ENCODE measurements around the gene CACYBP. TPM values are rescaled to one million over a fixed set of nuclear protein-coding genes. Genes with fewer than 3 reads are reported as not detected.
"Not testable (repeated sequence)": the region's sequence is repeated elsewhere in the genome, so short reads cannot be mapped to it uniquely, and the experiment has no call there.

The CACYBP gene
- total RNA-seq, 4 donors from 2014 or later, result 52.5 to 261 (median 117) TPM

DNA sequence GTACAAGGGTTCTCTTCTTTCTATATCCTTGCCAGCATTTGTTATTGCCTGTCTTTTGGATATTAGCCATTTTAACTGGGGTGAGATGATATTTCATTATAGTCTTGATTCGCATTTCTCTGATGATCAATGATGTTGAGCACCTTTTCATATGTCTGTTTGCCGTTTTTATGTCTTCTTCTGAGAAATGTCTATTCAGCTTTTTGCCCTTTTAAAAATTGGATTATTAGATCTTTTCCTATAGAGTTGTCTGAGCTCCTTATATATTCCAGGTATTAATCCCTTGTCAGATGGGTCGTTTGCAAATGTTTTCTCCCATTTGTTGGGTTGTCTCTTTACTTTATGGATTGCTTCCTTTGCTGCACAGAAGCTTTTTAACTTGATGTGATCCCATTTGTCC is 42.9 kb downstream of the CACYBP start:
- Histone ChIP-seq H3K4me3 (no peak overlapping the region), H3K36me3 (no peaks in the 10 kb centered on the region), H3K9me3 (no peaks in the 10 kb centered on the region), H3K4me1 (no peaks in the 10 kb centered on the region), H3K27me3 (no peaks in the 10 kb centered on the region), H3K27ac (no peak overlapping the region)
- TF ChIP-seq, protein P1, sequence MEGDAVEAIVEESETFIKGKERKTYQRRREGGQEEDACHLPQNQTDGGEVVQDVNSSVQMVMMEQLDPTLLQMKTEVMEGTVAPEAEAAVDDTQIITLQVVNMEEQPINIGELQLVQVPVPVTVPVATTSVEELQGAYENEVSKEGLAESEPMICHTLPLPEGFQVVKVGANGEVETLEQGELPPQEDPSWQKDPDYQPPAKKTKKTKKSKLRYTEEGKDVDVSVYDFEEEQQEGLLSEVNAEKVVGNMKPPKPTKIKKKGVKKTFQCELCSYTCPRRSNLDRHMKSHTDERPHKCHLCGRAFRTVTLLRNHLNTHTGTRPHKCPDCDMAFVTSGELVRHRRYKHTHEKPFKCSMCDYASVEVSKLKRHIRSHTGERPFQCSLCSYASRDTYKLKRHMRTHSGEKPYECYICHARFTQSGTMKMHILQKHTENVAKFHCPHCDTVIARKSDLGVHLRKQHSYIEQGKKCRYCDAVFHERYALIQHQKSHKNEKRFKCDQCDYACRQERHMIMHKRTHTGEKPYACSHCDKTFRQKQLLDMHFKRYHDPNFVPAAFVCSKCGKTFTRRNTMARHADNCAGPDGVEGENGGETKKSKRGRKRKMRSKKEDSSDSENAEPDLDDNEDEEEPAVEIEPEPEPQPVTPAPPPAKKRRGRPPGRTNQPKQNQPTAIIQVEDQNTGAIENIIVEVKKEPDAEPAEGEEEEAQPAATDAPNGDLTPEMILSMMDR (IDR thresholded peaks at IDR 0.05), result no peak
- TF ChIP-seq EP300 (IDR thresholded peaks at IDR 0.05) (no peak), POLR2AphosphoS5 (IDR thresholded peaks at IDR 0.05) (no peak), POLR2A (IDR thresholded peaks at IDR 0.05) (no peak)
- 56 to 100% methylated on average over 2 to 3 of the region's 3 CpGs for WGBS, 2 donors (ENCODE audit: low coverage in 1 of 2)
- no peak for ATAC-seq

DNA sequence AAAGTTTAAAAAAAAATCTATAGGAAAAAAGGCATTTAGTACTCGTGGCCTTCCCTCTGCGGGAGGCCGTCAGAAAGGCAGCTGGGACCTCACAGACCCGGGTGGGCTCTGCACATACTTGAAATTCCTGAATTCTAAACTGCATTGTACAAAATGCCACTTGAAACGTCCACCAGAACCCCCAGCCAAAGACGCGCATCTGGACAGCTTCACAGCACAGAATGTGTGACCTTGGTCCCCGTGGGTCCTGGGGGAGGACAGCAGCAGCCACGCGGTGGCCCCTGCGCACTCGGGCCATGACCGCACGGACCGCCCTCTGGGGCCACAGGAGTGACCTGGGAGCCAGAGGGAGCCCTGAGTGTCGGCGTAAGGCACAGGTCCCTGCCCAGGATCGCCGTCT is 44.1 kb downstream of the CACYBP start:
- Histone ChIP-seq H3K27me3 (no peaks in the 10 kb centered on the region), H3K4me1 (no peaks in the 10 kb centered on the region), H3K9me3 (no peaks in the 10 kb centered on the region), H3K36me3 (no peaks in the 10 kb centered on the region), H3K27ac (no peak overlapping the region), H3K4me3 (no peak overlapping the region)
- ATAC-seq, result no peak
- WGBS, 2 donors (ENCODE audit: low coverage in 1 of 2), result 25 to 42% methylated on average over 4 to 8 of the region's 19 CpGs
- TF ChIP-seq POLR2AphosphoS5 (IDR thresholded peaks at IDR 0.05), result no peak
- TF ChIP-seq EP300 (IDR thresholded peaks at IDR 0.05), result no peak

DNA sequence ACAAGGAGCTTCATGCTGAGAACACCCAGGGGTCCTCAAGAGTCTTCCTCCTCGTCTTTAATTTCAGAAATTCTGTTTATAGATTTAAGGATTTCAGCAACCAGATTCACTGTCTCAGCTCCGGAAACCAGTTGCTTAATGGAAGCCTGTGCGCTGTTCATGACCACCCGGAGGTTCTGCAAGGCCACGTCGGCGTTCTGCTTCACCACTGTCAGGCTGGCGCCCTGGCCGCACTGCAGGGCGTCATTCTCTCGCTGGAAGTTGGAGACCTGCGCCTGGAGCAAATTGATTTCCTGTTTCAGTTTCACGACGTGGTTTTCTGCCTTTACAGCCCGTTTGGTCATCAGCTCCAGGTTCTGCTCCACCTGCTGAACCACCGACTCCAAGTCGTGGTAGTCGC is 44.8 kb downstream of the CACYBP start:
- H3K4me1 ChIP-seq, H3K27me3 ChIP-seq, H3K4me3 ChIP-seq, H3K9me3 ChIP-seq, ATAC-seq, H3K36me3 ChIP-seq, H3K27ac ChIP-seq: not testable (repeated sequence)
- WGBS, 2 donors (ENCODE audit: low coverage in 1 of 2), result 89 to 90% methylated on average over 5 to 17 of the region's 18 CpGs

DNA sequence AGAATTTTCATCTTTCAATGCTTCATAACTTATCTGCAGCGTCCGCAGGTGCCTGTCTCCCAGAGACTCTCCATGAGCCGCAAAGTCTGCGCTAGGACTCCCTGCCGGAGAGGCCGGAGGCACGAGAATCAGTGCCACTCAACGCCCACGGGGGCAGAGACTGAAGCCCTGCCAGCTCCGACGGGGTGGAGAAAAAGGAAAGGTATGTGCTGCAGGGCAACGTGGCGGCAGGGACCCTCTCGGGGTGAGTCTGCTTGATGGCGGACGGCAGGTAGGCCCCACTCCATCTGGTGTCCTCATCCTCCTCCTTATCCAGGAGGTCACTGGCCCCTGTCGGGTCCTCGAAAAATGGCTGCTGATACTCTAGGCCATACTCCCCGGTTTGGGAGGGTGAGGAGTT is 45.4 kb downstream of the CACYBP start:
- Histone ChIP-seq H3K4me1 (no peaks in the 10 kb centered on the region), H3K27me3 (no peaks in the 10 kb centered on the region), H3K9me3 (no peaks in the 10 kb centered on the region), H3K27ac (no peak overlapping the region), H3K4me3 (no peak overlapping the region), H3K36me3 (no peaks in the 10 kb centered on the region)
- TF ChIP-seq POLR2AphosphoS5 (IDR thresholded peaks at IDR 0.05) (no peak), EP300 (IDR thresholded peaks at IDR 0.05) (no peak), POLR2A (IDR thresholded peaks at IDR 0.05) (no peak)
- TF ChIP-seq, protein P1 (IDR thresholded peaks at IDR 0.05), result no peak
- no peak for ATAC-seq
- 81% methylated on average over 10 of the region's 19 CpGs; no CpG with 5 or more reads in 1 of the 2 donors for WGBS, 2 donors (ENCODE audit: low coverage in 1 of 2)

DNA sequence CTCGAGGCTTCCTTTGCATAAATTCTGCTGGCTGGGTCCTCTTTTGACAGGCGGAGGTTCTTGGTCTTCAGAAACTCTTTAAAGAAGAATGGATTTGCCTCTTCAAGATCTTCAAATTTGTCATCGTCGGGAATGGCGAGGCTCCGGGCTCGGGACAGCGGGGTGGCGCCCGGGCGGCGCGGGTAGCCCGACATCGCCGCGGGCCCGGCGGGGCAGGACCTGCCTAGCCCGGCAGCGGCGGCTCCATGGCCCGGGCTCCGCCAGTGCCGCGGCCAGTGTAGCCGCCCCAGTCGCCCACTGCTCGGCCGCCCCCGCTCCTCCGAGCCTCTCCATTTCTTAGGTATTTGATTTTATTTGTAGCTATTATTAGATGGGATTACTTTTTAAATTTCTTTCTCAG is 45.8 kb downstream of the CACYBP start:
- Histone ChIP-seq H3K27ac (no peak overlapping the region), H3K27me3 (no peaks in the 10 kb centered on the region), H3K4me1 (no peaks in the 10 kb centered on the region), H3K4me3 (no peak overlapping the region), H3K36me3 (no peaks in the 10 kb centered on the region), H3K9me3 (no peaks in the 10 kb centered on the region)
- TF ChIP-seq, protein P1 (IDR thresholded peaks at IDR 0.05), result no peak
- TF ChIP-seq EP300 (IDR thresholded peaks at IDR 0.05) (no peak), POLR2A (IDR thresholded peaks at IDR 0.05) (no peak), POLR2AphosphoS5 (IDR thresholded peaks at IDR 0.05) (no peak)
- WGBS, 2 donors (ENCODE audit: low coverage in 1 of 2), result 94 to 98% methylated on average over 13 to 14 of the region's 32 CpGs
- ATAC-seq, result no peak

DNA sequence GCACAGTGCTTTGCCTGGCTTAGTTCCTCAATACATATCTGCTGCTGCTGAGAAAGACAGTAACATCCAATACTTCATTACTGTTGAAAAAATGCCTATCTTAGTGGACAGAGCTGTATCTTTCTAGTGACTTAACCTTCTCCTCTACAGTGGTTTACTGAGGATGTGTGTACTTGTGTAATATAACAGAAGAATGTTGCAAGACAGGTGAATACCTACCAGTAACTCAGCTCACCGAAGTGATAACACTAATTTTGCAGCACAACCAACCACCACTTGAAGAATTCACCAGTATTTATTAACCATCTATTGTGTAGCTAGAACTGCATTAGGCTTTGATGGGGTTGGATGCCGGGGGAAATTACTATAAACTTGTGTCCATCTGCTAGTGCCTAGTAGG is 51.2 kb downstream of the CACYBP start:
- Histone ChIP-seq H3K4me3 (no peak overlapping the region), H3K27me3 (no peaks in the 10 kb centered on the region), H3K27ac (no peak overlapping the region), H3K36me3 (no peaks in the 10 kb centered on the region), H3K9me3 (no peaks in the 10 kb centered on the region), H3K4me1 (no peaks in the 10 kb centered on the region)
- WGBS, 2 donors (ENCODE audit: low coverage in 1 of 2), result 85% methylated on average over 2 of the region's 2 CpGs; no CpG with 5 or more reads in 1 of the 2 donors
- no peak for ATAC-seq
- no peak for TF ChIP-seq POLR2AphosphoS5 (IDR thresholded peaks at IDR 0.05)
- TF ChIP-seq EP300 (IDR thresholded peaks at IDR 0.05), result no peak
- no peak for TF ChIP-seq POLR2A (IDR thresholded peaks at IDR 0.05)
- TF ChIP-seq, protein P1 (IDR thresholded peaks at IDR 0.05), result no peak

All from gastroesophageal sphincter (tissue), 4 donors.